ENCODE data around the gene SSTR5.

DNA sequence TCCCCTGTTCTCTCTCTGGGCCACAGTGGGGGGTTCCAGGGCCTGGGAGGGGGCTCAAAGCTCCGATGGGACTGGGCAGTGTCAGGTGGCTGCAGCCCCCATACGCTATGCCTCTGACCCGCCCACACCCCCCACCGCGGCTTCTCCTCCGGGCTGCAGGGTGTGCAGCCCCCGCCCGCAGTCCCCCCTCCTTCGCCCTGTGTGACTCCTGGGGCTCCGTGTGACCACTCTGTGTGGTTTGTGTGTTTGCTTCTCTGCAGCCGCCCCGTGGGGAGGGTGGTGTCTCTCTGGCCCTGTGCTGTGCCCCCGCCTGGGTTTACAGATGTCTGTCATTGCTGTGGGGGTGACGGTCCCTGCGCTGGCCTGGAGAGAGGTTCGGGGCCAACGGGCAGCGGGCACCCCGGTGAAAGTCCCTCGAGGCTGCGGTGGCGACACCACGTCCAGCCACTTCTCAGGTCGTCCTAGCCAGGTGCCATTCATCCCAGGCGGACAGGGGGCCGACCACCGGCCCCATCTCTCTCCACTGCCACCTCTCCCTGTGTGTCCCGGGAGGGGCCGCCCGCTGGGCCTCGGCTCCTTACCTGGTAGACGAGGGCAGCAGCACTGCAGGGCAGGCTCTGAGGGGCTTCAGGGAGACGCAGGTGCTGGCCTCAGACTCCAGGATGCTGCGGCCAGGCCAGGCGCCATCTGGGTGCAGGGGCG, 5.5 kb downstream of the SSTR5 start:
- TF ChIP-seq, protein P1, sequence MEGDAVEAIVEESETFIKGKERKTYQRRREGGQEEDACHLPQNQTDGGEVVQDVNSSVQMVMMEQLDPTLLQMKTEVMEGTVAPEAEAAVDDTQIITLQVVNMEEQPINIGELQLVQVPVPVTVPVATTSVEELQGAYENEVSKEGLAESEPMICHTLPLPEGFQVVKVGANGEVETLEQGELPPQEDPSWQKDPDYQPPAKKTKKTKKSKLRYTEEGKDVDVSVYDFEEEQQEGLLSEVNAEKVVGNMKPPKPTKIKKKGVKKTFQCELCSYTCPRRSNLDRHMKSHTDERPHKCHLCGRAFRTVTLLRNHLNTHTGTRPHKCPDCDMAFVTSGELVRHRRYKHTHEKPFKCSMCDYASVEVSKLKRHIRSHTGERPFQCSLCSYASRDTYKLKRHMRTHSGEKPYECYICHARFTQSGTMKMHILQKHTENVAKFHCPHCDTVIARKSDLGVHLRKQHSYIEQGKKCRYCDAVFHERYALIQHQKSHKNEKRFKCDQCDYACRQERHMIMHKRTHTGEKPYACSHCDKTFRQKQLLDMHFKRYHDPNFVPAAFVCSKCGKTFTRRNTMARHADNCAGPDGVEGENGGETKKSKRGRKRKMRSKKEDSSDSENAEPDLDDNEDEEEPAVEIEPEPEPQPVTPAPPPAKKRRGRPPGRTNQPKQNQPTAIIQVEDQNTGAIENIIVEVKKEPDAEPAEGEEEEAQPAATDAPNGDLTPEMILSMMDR (IDR thresholded peaks at IDR 0.05; ENCODE audit: low read depth, low read length), result no peak
- TF ChIP-seq, protein P2, sequence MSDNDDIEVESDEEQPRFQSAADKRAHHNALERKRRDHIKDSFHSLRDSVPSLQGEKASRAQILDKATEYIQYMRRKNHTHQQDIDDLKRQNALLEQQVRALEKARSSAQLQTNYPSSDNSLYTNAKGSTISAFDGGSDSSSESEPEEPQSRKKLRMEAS (IDR thresholded peaks at IDR 0.05; ENCODE audit: low read depth, low read length), result no peak
- no peak for TF ChIP-seq POLR2A (IDR thresholded peaks at IDR 0.05; ENCODE audit: extremely low read depth, insufficient read length)
- no peak for TF ChIP-seq MYC (IDR thresholded peaks at IDR 0.05; ENCODE audit: low read depth, low read length)
